Activated CD8-positive, alpha-beta memory T cell treated with anti-CD3 and anti-CD28 coated beads, Interleukin-2, amount 10 ng/mL, durations not matched to agents 7 days and 5 days (primary cell): ENCODE measurements around the gene NUP210. TPM values are rescaled to one million over a fixed set of nuclear protein-coding genes. Genes with fewer than 3 reads are reported as not detected.
A peak's percentile ranks its signal among the peaks of the same experiment; 100 is the strongest.

Experiments
- ATAC-seq: fragments of 150-1000 bp; cut with Tn5 transposase; one replicate; pipeline ENCODE4 v1.10.0; 2021; ENCODE audit warnings: moderate library complexity
- CTCF ChIA-PET: fragments of 350-600 bp; sonication (Branson Sonifier 250); formaldehyde crosslinking; loops from one replicate; lab custom pipeline; 2021; ENCODE audit warnings: antibody characterized with exemption; lab: Charles Lee
- DNase-seq: peaks from one replicate; pipeline ENCODE4 v3.0.0-alpha.2; 2020
- H3K27ac Mint-ChIP-seq: one replicate; pipeline ENCODE4 v1.8.0; 2021; ENCODE audit warnings: mild to moderate bottlenecking, mixed read lengths
- H3K27me3 Mint-ChIP-seq: one replicate; pipeline ENCODE4 v1.8.0; 2021; ENCODE audit warnings: mixed read lengths
- H3K36me3 Mint-ChIP-seq: one replicate; pipeline ENCODE4 v1.8.0; 2021; ENCODE audit warnings: mild to moderate bottlenecking, mixed read lengths
- H3K4me1 Mint-ChIP-seq: one replicate; pipeline ENCODE4 v1.8.0; 2021; ENCODE audit warnings: mixed read lengths
- H3K4me3 Mint-ChIP-seq: one replicate; pipeline ENCODE4 v1.8.0; 2021; ENCODE audit warnings: mild to moderate bottlenecking, moderate library complexity, mixed read lengths
- H3K9me3 Mint-ChIP-seq: one replicate; pipeline ENCODE4 v1.8.0; 2022; ENCODE audit warnings: low read depth, mixed read lengths
- total RNA-seq, 2 experiments: library from RNA; stranded (reverse); gene quantifications; one replicate each; pipeline ENCODE4 v1.2.3, GENCODE V29; 2021

The NUP210 gene
- total RNA-seq, 2 experiments from 2014 or later: 186 to 236 TPM

GRCh38 chr3:13324835-13325501, 95.2 kb downstream of the NUP210 start:
- ATAC-seq (no peak), DNase-seq (no peak)
- Mint-ChIP-seq H3K27me3 (no peaks in the 10 kb centered on the region), H3K4me1 (no peaks in the 10 kb centered on the region), H3K4me3 (no peak overlapping the region), H3K36me3 (peaks cover 60% of the 10 kb centered on the region), H3K9me3 (no peaks in the 10 kb centered on the region), H3K27ac (no peak overlapping the region)
- CTCF ChIA-PET: no interaction called here

- Mint-ChIP-seq H3K9me3 (no peaks in the 10 kb centered on the region), H3K36me3 (peaks cover 57% of the 10 kb centered on the region), H3K4me1 (no peaks in the 10 kb centered on the region), H3K27ac (no peak overlapping the region), H3K27me3 (no peaks in the 10 kb centered on the region), H3K4me3 (no peak overlapping the region)
- DNase-seq: no peak
- CTCF ChIA-PET: no interaction called here
- no peak for ATAC-seq
Observed at GRCh38 chr3:13323822-13324221, 96.3 kb downstream of the NUP210 start.

- ATAC-seq: no peak
- CTCF ChIA-PET: no interaction called here
- DNase-seq: no peak
- Mint-ChIP-seq H3K27me3 (no peaks in the 10 kb centered on the region), H3K4me3 (no peak overlapping the region), H3K4me1 (no peaks in the 10 kb centered on the region), H3K36me3 (peaks cover 49% of the 10 kb centered on the region), H3K27ac (no peak overlapping the region), H3K9me3 (no peaks in the 10 kb centered on the region)
Observed at GRCh38 chr3:13322324-13322723, 97.8 kb downstream of the NUP210 start.

GRCh38 chr3:13319564-13320220, 100.4 kb downstream of the NUP210 start:
- CTCF ChIA-PET: interaction anchor here (0.9 kb wide), 1 partner anchor 27 kb away, joined by 3 read pairs; no protein-coding TSS in a partner anchor
- Mint-ChIP-seq H3K27me3 (no peaks in the 10 kb centered on the region), H3K4me1 (no peaks in the 10 kb centered on the region), H3K27ac (no peak overlapping the region), H3K9me3 (no peaks in the 10 kb centered on the region), H3K36me3 (peaks cover 50% of the 10 kb centered on the region), H3K4me3 (no peak overlapping the region)
- DNase-seq: no peak
- no peak for ATAC-seq

- H3K27ac Mint-ChIP-seq: no peak overlapping the region
- CTCF ChIA-PET: no interaction called here
- DNase-seq (no peak), ATAC-seq (no peak)
- no peak overlapping the region for H3K4me3 Mint-ChIP-seq
- H3K36me3 Mint-ChIP-seq: peaks cover 50% of the 10 kb centered on the region
- H3K4me1 Mint-ChIP-seq: no peaks in the 10 kb centered on the region
- H3K9me3 Mint-ChIP-seq: no peaks in the 10 kb centered on the region
- no peaks in the 10 kb centered on the region for H3K27me3 Mint-ChIP-seq
Observed at GRCh38 chr3:13318626-13319470, 101.3 kb downstream of the NUP210 start.

GRCh38 chr3:13317596-13318320, 102.4 kb downstream of the NUP210 start:
- H3K4me1 Mint-ChIP-seq: no peaks in the 10 kb centered on the region
- H3K27ac Mint-ChIP-seq: no peak overlapping the region

GRCh38 chr3:13316603-13317002, 103.5 kb downstream of the NUP210 start:
- H3K36me3 Mint-ChIP-seq: peaks cover 43% of the 10 kb centered on the region
- no peak for DNase-seq
- no peak overlapping the region for H3K27ac Mint-ChIP-seq
- no peaks in the 10 kb centered on the region for H3K9me3 Mint-ChIP-seq
- CTCF ChIA-PET: no interaction called here
- no peak for ATAC-seq
- H3K4me1 Mint-ChIP-seq: no peaks in the 10 kb centered on the region
- H3K27me3 Mint-ChIP-seq: no peaks in the 10 kb centered on the region
- no peak overlapping the region for H3K4me3 Mint-ChIP-seq

More at GRCh38 chr3:13317596-13318320, 102.4 kb downstream of the NUP210 start:
- CTCF ChIA-PET: no interaction called here
- H3K9me3 Mint-ChIP-seq: no peaks in the 10 kb centered on the region
- no peaks in the 10 kb centered on the region for H3K27me3 Mint-ChIP-seq
- no peak for ATAC-seq
- H3K4me3 Mint-ChIP-seq: no peak overlapping the region
- no peak for DNase-seq
- H3K36me3 Mint-ChIP-seq: peaks cover 51% of the 10 kb centered on the region

GRCh38 chr3:13314877-13315276, 105.2 kb downstream of the NUP210 start:
- H3K4me1 Mint-ChIP-seq: no peaks in the 10 kb centered on the region
- ATAC-seq: no peak
- no peaks in the 10 kb centered on the region for H3K9me3 Mint-ChIP-seq
- CTCF ChIA-PET: no interaction called here
- H3K27ac Mint-ChIP-seq: no peak overlapping the region
- peaks cover 34% of the 10 kb centered on the region for H3K36me3 Mint-ChIP-seq
- DNase-seq: no peak
- no peaks in the 10 kb centered on the region for H3K27me3 Mint-ChIP-seq
- H3K4me3 Mint-ChIP-seq: no peak overlapping the region

GRCh38 chr3:13313813-13314212, 106.3 kb downstream of the NUP210 start:
- ATAC-seq: no peak
- H3K27me3 Mint-ChIP-seq: no peaks in the 10 kb centered on the region
- no peak overlapping the region for H3K4me3 Mint-ChIP-seq
- no peak for DNase-seq
- H3K9me3 Mint-ChIP-seq: no peaks in the 10 kb centered on the region
- CTCF ChIA-PET: interaction anchor here (0.7 kb wide), 1 partner anchor 139 kb away, joined by 4 read pairs; no protein-coding TSS in a partner anchor
- no peak overlapping the region for H3K27ac Mint-ChIP-seq
- H3K4me1 Mint-ChIP-seq: no peaks in the 10 kb centered on the region
- H3K36me3 Mint-ChIP-seq: peaks cover 33% of the 10 kb centered on the region

- Mint-ChIP-seq H3K4me1 (no peaks in the 10 kb centered on the region), H3K9me3 (no peaks in the 10 kb centered on the region), H3K27me3 (no peaks in the 10 kb centered on the region), H3K4me3 (no peak overlapping the region), H3K36me3 (peaks cover 11% of the 10 kb centered on the region), H3K27ac (no peak overlapping the region)
- CTCF ChIA-PET: no interaction called here
- ATAC-seq (no peak), DNase-seq (no peak)
Observed at GRCh38 chr3:13309004-13309403, 111.1 kb downstream of the NUP210 start.

GRCh38 chr3:13308380-13308801, 111.7 kb downstream of the NUP210 start:
- DNase-seq (no peak), ATAC-seq (peak; percentile 31)
- H3K36me3 Mint-ChIP-seq: peaks cover 5% of the 10 kb centered on the region
- no peak overlapping the region for H3K4me3 Mint-ChIP-seq
- CTCF ChIA-PET: interaction anchor here (2.5 kb wide), 1 partner anchor 145 kb away, joined by 8 read pairs; no protein-coding TSS in a partner anchor
- no peaks in the 10 kb centered on the region for H3K9me3 Mint-ChIP-seq
- no peak overlapping the region for H3K27ac Mint-ChIP-seq
- H3K4me1 Mint-ChIP-seq: no peaks in the 10 kb centered on the region
- H3K27me3 Mint-ChIP-seq: no peaks in the 10 kb centered on the region

GRCh38 chr3:13307041-13307440, 113.1 kb downstream of the NUP210 start:
- no peak for ATAC-seq
- no peak for DNase-seq
- Mint-ChIP-seq H3K36me3 (peaks cover 3% of the 10 kb centered on the region), H3K9me3 (no peaks in the 10 kb centered on the region), H3K4me3 (no peak overlapping the region), H3K4me1 (peaks cover 2% of the 10 kb centered on the region), H3K27ac (no peak overlapping the region), H3K27me3 (no peaks in the 10 kb centered on the region)
- CTCF ChIA-PET: interaction anchor here (0.7 to 2.5 kb wide), 3 partner anchors 34 to 215 kb away, joined by 3 to 8 read pairs (median 5); no protein-coding TSS in a partner anchor

- DNase-seq (no peak), ATAC-seq (no peak)
- peaks cover 5% of the 10 kb centered on the region for H3K27me3 Mint-ChIP-seq
- H3K9me3 Mint-ChIP-seq: no peaks in the 10 kb centered on the region
- no peak overlapping the region for H3K4me3 Mint-ChIP-seq
- no peak overlapping the region for H3K27ac Mint-ChIP-seq
- H3K4me1 Mint-ChIP-seq: peaks cover 10% of the 10 kb centered on the region
- CTCF ChIA-PET: no interaction called here
- H3K36me3 Mint-ChIP-seq: peaks cover 3% of the 10 kb centered on the region
Observed at GRCh38 chr3:13305623-13306022, 114.5 kb downstream of the NUP210 start.
